HUDEP-2 (cell line): ENCODE data around the gene SCGN.

Experiments used
- DNase-seq, 76 experiments: peaks; one replicate each; lab custom pipeline; 2025; ENCODE audit not compliant: unreplicated experiment in 76 of 76; lab: John Stamatoyannopoulos, UW

SCGN gene

DNA sequence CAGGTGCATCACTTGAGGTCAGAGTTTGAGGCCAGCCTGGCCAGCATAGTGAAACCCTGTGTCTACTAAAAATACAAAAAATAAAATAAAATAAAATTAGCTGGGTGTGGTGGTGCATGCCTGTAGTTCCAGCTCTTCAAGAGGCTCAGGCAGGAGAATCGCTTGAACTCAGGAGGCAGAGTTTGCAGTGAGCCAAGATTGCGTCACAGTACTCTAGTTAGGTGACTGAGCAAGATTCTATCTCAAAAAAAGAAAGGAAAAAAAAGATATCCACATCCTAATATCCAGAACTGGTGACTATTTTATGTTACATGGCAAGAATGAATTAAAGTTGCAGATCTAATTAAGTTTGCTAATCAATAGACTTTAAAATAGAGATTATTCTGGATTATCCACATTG, 32.5 kb downstream of the SCGN start:
- DNase-seq: no peak

DNA sequence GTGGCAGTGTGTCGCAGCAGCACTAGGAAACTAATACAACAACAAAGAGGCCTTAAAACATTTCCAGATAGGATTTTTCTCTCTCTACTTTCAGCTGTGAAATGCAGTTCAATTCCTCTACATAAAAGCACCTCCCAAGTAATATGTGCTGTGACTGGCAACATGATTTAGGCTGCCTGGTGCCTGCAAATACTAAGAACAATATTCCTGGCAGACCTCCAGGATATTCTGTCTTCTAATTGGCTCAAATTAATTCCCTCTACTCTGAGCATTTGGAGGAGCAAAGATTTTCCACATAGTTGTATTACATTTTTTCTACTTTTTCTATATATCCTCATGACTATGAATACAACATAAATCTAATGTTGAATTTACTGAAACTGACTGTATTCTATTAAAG, 33.2 kb downstream of the SCGN start:
- DNase-seq: peak in 2 of 76 experiments; percentile 4 to 10

DNA sequence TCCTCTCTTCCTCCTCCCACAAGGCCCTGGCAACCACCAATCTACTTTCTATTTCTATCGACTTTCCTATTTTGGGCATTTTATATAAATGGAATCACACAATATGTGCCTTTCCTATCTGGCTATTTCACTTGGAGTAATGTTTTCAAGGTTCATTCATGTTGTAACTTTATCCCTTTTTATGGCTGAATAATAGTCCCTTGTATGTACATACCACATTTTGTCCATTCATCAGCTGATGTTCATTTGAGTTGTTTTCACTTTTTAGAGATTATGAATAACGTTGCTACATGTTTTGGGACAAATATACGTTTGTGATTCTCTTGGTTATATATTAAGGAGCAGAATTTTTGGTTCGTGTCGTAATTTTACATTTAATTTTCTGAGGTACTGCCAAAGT, 33.9 kb downstream of the SCGN start:
- DNase-seq: no peak

DNA sequence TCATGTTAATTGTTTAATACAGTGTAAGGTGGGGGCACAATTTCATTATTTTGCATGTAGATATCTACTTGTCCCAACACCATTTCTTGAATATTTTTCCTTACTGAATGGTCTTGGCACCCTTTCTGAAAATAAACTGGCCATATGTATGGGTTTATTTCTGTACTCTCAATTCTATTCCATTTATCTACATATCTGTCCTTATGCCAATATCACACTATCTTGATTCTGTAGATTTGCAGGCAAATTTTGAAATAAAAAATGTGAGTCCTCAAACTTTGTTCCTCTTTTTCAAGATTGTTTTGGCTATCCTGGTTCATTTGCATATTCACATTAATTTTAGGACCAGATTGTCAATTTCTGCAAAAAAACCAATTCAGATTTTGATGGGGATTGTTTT, 34.8 kb downstream of the SCGN start:
- DNase-seq: no peak

DNA sequence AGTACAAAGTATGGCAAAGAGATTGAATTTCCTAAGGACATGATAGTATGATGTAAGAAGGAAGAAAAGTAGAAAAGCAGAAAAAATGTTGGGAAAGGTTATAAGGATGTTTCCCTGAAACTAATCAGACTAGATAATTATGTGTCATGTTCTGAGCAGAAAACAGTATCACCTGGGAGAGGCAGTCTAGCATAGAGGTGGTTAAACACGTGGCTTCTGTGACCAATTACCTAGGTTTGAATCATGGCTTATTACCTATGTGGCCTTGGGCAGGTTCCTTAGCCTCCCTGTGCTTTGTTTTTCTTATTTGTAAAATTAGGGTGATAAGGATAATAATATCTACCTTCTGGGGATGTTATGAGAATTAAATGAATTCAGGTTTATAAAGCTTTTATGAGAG, 38.0 kb downstream of the SCGN start:
- no peak for DNase-seq

DNA sequence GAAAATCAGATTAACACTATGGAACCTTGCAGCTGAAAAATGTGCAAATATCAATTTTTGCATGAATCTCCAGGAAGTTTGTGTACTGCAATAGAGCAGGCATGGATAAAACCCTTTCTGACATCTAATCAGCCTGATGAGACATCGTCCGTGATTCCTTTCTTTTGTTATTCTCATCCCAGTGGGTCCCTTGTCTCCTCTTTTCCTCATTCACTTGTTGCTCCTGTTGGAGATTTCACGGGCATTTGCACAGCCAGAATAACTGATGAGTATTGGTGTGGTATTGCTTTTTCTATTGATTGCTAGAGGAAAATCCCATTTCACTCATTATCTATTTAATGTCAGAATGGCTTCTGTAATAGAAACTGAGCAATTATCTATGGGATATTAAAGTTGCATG, 39.9 kb downstream of the SCGN start:
- DNase-seq: no peak

DNA sequence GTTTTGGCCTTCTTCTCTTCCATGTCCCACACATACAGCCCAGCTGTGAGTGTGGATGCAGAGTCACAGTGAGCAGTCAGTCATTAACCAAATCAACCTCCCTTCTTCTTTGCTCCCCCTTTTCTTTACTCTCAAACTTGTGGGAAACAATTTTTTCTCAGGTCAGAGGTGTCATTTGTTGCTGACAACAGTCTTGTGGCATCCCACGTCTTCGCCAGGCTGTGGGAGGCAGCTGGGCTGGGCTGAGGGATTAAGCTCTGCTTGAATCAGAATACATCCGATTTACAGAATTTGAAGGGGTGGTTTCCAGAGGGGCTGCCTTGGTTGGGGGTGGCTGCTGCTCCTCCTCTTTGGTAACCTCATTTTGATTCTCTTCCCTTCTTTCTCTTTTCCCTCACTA, 40.5 kb downstream of the SCGN start:
- no peak for DNase-seq

DNA sequence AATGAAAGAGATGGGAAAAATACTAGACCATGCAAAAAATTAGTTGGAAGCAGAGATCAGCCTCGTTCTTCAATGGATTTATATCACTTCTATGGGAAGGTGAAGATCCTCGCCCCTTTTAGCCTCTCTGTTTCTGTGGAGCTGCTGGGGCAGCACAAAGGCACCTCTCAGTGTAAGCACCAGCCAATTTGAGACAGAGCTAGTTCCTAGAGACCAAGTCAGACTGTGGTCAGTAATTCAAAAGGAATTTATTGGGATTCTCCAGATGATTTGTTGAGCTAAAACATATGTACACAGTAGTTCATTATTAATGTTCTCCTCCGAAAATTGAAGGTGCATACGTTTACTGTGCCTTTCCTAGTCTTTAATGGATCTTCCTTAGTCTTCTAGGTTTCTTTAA, 42.4 kb downstream of the SCGN start:
- no peak for DNase-seq

DNA sequence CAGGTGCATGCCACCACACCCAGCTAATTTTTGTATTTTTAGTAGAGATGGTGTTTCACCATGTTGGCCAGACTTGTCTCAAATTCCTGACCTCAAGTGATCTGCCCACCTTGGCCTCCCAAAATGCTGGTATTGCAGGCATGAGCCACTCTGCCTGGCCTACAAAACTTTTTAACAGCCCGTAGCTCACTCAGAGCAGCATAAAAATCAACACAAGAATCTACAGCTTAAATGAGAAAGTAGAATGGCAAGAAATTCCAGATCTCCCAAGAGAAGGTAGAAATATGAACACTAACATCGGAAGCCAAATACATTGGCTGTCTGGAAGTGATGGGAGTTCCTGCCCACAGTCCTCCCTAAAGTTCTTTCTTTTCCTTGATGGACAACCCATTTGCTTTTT, 43.7 kb downstream of the SCGN start:
- no peak for DNase-seq

DNA sequence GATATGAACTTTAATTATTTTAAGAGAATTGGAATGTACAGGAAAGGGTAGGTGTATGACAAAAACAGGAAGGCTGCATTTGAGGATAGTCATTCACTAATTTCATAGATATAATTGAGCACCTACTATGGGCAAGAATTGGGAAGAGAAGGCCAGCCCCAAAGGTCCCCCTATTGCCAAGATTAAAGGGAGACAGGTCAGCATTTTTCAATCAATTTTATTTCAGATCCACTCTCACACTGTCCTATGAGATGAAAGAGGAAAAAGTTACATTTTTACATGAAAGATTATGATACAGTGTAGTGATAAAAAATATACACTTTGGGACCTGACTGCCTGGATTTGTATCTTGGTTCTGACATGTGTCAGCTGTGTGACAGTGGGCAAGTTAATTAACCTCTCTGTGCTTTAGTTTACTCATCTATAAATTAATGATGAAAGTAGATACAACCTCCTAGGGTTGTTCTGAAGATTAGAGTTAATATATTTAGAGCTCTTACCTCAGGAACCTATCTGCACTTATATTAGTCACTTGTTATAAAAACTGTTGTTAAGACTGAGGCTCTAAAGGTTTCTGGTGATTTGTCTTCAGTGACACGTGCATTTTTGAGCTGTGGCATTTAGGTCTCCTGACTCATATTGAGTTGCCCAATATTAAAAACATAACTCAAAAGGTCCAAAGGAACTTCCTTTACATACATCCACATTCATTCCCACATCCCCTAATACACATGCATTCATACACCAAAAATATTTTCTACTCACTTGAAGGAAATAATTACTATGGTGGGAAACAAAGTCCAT, 45.7 kb downstream of the SCGN start:
- DNase-seq: no peak

DNA sequence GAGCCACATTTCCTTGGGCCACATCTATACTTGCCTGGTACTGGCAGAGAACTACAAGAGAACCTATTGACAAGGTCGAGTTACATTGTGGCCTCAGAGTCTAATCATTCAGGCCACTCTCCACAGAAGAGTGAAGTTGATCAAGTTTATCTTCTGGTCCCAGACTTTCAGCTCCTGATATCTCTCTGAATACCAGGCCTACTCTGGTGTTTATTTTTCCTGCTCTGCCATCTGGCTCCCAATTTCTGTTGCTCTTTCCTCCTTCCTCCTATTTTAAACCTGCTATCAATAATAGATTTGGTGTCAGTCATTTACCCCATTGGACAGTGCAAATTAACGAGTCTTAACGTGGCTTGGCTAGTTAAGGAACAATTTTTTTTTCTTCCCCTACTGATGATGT, 46.6 kb downstream of the SCGN start:
- DNase-seq: peak in 61 of 76 experiments; percentile 17 to 92 (median 64)

DNA sequence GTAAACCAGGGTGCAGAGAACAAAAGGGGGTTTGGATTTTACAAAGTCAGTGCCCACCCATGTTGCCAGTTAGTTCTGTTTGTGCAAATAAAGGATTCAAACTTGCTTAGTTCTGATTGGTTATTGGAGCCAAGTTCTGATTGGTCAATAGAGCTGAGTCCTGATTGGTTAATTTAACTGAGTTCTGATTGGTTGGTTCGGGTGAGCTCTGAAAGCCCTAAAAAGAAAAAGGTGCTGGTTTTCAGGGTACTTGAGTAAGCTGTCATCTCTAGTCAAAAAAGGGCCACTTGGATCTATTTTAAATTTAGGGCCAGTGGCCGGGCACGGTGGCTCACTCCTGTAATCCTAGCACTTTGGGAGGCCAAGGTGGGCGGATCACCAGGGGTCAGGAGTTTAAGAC, 47.6 kb downstream of the SCGN start:
- no peak for DNase-seq

DNA sequence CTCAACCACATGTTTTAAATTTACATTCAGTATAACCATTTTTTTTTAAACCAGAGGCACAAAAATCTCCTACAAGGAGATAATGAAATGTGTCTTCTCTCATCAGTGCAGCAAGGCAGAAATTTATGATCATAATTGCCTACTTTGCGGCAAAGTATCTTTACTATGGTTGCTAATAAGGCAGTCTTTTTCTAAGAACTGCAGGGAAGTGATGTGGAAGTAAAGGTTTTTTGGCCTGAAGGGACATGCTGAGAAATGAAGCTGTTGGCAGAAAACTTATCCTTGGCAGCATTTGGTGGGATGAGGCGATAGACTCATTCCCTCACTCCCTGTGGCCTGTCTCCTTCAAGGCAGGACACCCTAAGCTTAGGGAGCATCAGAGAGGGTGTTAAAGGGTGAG, 48.7 kb downstream of the SCGN start:
- no peak for DNase-seq

DNA sequence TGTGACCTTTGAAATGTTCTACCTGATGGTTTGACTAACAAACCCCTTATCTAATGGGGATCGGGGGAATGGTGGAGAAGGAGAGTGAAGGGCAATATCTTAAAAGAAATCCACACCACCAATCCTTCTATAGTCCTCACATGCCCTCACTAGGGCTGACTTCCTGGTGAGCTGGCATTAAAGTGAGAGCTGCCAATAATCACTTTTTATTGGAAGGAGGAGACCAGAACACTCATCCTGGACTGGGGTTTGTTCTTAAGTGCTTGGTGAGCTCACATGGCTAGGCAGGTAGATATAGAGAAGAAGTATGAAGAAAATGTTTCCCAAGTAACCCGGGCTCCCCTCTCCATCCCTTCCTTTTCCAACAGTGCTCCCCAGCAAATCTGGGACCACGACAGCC, 49.8 kb downstream of the SCGN start:
- DNase-seq: no peak

DNA sequence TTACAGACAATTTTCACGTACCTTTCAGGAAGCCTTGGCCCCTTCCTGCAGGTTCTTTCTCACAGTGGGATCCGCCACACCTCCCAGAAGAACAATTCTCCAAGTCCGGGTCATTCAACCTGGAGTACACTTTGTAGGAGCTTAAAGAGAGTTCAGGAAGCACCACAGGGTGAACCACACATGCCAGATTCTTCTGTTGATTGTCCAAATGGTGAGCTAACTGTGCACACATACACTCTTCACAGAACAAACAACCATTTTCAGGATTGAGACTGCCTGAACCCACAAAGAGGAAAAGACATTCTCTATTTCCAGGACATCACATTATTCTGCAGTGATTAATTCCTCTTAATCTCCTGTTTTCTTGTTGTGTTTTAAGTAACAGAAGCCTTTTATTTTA, 51.0 kb downstream of the SCGN start:
- DNase-seq: no peak

DNA sequence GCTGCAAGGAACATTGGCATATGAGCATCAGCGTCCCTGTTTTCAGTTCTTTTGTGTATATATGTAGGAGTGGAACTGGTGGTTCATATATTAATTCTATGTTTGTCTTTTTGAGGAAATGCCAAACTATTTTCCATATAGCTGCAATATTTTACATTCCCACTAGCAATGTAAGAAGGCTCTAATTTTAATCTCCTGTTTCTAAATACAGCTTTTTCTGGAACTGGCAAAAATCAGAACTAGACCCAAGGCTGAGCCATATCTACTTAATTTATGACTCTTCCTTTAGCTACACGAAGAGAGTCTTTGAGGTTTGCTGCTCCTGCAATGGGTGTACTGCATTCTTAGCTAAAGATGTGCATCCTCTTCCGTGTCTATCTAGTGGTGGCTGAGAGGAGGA, 52.0 kb downstream of the SCGN start:
- no peak for DNase-seq

DNA sequence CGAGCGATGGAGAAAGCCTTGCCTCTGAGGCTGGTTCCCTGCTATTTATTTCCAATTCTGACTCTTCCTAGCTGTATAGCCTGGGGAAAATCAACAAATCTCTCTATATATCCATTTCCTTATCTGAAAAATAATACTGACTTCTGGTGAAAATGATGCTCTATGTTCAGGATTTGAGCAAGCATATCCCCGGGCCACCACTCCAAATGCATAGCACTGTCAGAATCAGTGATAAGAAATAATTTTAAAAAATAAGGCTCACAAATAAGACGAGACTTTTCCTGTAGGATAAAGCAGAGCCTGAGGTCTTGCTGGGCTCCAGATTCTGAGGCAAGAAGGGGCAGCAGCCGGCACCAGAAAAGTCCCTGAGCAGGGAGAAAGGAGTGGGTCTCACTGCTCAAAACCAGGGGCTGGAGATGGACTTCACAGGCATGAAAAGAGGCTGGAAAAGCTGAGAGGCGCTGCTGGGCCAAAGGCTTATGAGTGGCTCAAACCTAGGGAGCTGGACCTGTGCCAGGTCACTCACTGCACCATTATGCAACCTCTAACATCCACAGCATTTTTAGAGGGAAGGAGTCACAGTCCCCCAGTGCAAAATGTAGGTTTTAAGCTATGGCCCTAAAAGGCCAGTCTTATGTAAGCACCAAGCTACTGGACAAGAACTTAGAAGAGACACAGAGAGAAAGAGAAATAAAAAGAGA, 54.4 kb downstream of the SCGN start:
- DNase-seq: peak in 4 of 76 experiments; percentile 8 to 24 (median 22)

DNA sequence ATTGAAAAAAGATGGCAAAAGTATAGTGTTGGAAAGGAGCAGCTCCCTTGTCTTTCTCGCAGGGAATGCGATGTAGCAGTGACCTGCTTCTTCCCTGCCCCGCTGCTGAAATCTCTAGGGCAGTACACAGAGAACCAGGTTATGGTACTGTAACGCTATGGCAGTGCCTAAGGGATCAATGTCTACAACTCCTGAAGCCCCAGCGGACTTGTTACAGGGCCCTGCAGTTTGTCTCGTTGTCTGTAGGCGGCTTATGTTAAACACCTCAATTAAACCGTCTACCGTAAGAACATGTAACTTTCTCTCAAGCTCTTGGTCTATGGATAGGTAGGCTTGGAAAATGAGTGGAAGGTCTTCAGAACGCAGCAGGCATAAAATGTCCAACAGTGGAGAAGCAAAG, 57.7 kb downstream of the SCGN start:
- no peak for DNase-seq

DNA sequence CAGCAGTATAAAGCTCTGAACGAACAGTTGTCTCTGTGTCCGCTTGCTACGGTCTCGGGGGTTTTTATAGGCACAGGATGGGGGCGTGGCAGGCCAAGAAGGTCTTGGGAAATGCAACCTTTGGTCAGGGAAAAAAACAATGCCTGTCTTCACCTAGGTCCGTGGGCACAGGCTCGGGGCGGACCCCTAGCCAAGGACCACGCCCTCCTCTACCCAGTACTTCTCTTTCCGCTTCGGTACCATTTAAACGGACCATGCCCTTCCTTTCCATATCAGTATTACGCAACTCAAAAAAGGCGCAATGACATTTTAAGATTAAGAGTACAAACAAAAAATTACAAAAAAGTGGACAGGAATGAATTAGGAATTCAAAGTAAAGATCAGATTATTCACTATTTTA, 58.3 kb downstream of the SCGN start:
- DNase-seq: no peak

DNA sequence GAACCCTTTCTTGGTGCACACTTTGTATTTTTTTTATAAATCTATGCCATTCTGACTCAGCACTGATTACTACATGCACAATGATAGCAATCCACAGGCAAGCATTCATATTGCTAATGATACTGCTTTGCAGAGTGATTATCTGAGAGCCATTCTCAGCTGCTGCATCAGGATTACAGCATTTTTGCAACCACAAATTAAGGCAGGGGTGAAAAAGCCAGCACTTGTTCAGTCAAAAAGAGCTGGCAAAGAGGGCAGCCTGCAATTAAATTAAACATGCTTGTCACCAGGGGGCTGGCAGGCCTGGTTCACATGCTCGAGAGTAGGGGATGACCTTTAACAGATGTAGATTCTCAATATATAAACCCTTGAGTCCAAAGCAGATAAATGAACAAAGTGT, 61.8 kb downstream of the SCGN start:
- no peak for DNase-seq

DNA sequence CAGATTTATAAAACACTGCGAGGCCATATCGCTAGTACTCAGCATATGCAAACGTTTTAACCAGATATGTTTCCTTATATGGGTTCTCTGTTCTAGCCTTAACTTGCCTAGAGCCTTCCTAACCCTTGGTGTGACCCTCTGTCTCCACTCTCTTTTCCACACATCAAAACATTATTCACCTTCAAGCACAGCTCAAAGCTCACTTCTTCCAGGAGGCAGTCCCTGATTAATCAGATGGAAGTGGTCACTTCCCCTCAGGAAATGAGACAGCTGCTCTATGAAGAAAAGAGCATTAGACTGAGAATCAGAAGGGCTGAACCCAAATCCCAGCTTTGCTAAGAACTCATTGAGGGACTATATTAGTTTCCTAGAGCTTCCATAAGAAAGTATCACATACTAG, 62.8 kb downstream of the SCGN start:
- DNase-seq: no peak

DNA sequence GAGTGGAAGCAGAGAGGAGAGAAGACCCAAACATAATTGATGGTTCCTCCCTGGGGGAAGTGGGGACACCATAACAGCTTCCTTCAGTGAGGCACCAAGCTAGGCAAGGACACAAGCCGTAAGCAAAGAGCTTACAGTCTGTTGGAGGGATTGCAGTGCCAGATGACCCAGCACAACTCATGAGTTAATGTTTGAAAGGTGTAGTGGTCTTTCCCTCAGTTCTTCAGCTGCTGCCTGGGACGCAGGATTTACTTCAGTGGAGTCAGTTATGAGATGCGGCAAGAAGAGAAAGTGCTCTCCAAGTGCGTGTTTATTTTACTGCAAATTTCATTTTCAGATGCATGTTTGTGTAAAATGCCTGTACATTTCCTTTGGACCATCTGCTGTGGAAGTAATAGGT, 63.8 kb downstream of the SCGN start:
- no peak for DNase-seq
